OCI-LY3 (cell line): ENCODE results near the gene MMD2.

Source experiments
- H2AFZ ChIP-seq: fragments of 200-600, 300-600 bp; shearing (Covaris generic); 2 replicates; pipeline ENCODE4 v1.6.0; 2014; ENCODE audit warnings: antibody characterized with exemption, low read depth, low read length
- H3K27ac ChIP-seq: fragments of 200-600, 300-600 bp; sonication (generic); 2 replicates; pipeline ENCODE4 v1.5.1; 2014; ENCODE audit warnings: mild to moderate bottlenecking, low read length, moderate library complexity, mixed read lengths
- H3K27me3 ChIP-seq: fragments of 200-600, 300-600 bp; sonication (generic); 2 replicates; pipeline ENCODE4 v1.6.1; 2014; ENCODE audit warnings: low read depth, low read length, mixed read lengths
- H3K36me3 ChIP-seq: fragments of 200-600, 300-600 bp; sonication (generic); replicated peaks from 2 replicates; pipeline ENCODE3; 2014; ENCODE audit warnings: low read depth, low read length, mixed read lengths
- H3K4me1 ChIP-seq: fragments of 300-600, 200-600 bp; sonication (generic); 2 replicates; pipeline ENCODE4 v1.6.1; 2014; ENCODE audit warnings: low read length, mixed read lengths
- H3K4me2 ChIP-seq: fragments of 200-600, 300-600 bp; sonication (generic); 2 replicates; pipeline ENCODE4 v1.6.1; 2014; ENCODE audit warnings: low read length, mixed read lengths
- H3K4me3 ChIP-seq: fragments of 300-600, 200-600 bp; sonication (generic); 2 replicates; pipeline ENCODE4 v1.5.1; 2014; ENCODE audit warnings: antibody characterized with exemption, mild to moderate bottlenecking, low read length, moderate library complexity
- H3K79me2 ChIP-seq: fragments of 300-600, 200-600 bp; shearing (Covaris generic); 2 replicates; pipeline ENCODE4 v1.6.1; 2014; ENCODE audit warnings: mild to moderate bottlenecking, low read length, mixed read lengths
- H3K9ac ChIP-seq: fragments of 300-600, 200-600 bp; shearing (Covaris generic); 2 replicates; pipeline ENCODE4 v1.6.0; 2014; ENCODE audit warnings: mild to moderate bottlenecking, low read length, moderate library complexity
- H3K9me3 ChIP-seq: fragments of 200-600, 300-600 bp; shearing (Covaris generic); 2 replicates; pipeline ENCODE4 v1.6.1; 2014; ENCODE audit warnings: low read length, mixed read lengths; ENCODE audit not compliant: insufficient read depth
- H4K20me1 ChIP-seq: fragments of 200-600, 300-600 bp; sonication (generic); 2 replicates; pipeline ENCODE4 v1.6.1; 2016; ENCODE audit warnings: low read length, mixed read lengths; ENCODE audit not compliant: insufficient read depth
- CTCF ChIP-seq: fragments of 200-600, 300-600 bp; sonication (generic); IDR thresholded peaks from 2 replicates; pipeline ENCODE4 v1.5.1; 2014; ENCODE audit warnings: antibody characterized with exemption, low read length, low read depth
- EZH2phosphoT487 ChIP-seq: fragments of 200-600 bp; shearing (Covaris generic); IDR thresholded peaks from 2 replicates; pipeline ENCODE4 v1.6.1; 2018; ENCODE audit warnings: antibody characterized with exemption, mixed run types, low read depth

The MMD2 gene

GRCh38 chr7:4945949-4946348 lies 13.0 kb downstream of the MMD2 start:
- Histone ChIP-seq H3K79me2 (no peaks in the 10 kb centered on the region), H3K4me2 (no peak overlapping the region), H3K9me3 (no peaks in the 10 kb centered on the region), H3K4me3 (no peak overlapping the region), H3K27me3 (no peaks in the 10 kb centered on the region), H3K27ac (no peak overlapping the region), H3K4me1 (no peaks in the 10 kb centered on the region), H3K9ac (no peak overlapping the region), H2AFZ (no peak overlapping the region), H4K20me1 (no peaks in the 10 kb centered on the region), H3K36me3 (no peaks in the 10 kb centered on the region)
- TF ChIP-seq CTCF (no peak), EZH2phosphoT487 (no peak)

- Histone ChIP-seq H2AFZ (no peak overlapping the region), H3K4me1 (no peaks in the 10 kb centered on the region), H3K9me3 (no peaks in the 10 kb centered on the region), H4K20me1 (no peaks in the 10 kb centered on the region), H3K9ac (no peak overlapping the region), H3K36me3 (no peaks in the 10 kb centered on the region), H3K27ac (no peak overlapping the region), H3K79me2 (no peaks in the 10 kb centered on the region), H3K4me2 (no peak overlapping the region), H3K4me3 (no peak overlapping the region), H3K27me3 (no peaks in the 10 kb centered on the region)
- TF ChIP-seq CTCF (no peak), EZH2phosphoT487 (no peak)
Measured at GRCh38 chr7:4944939-4945338, 14.0 kb downstream of the MMD2 start.

- Histone ChIP-seq H3K9me3 (no peaks in the 10 kb centered on the region), H2AFZ (no peak overlapping the region), H3K4me1 (no peaks in the 10 kb centered on the region), H3K27ac (no peak overlapping the region), H3K4me3 (no peak overlapping the region), H3K9ac (no peak overlapping the region), H3K79me2 (no peaks in the 10 kb centered on the region), H3K36me3 (no peaks in the 10 kb centered on the region), H4K20me1 (no peaks in the 10 kb centered on the region), H3K27me3 (no peaks in the 10 kb centered on the region), H3K4me2 (no peak overlapping the region)
- no peak for TF ChIP-seq EZH2phosphoT487
- no peak for TF ChIP-seq CTCF
Measured at GRCh38 chr7:4943297-4943696, 15.7 kb downstream of the MMD2 start.

GRCh38 chr7:4939971-4940728 lies 18.8 kb downstream of the MMD2 start:
- Histone ChIP-seq H2AFZ (no peak overlapping the region), H3K9ac (no peak overlapping the region), H3K4me3 (no peak overlapping the region), H3K4me1 (no peaks in the 10 kb centered on the region), H3K4me2 (no peak overlapping the region), H4K20me1 (no peaks in the 10 kb centered on the region), H3K9me3 (no peaks in the 10 kb centered on the region), H3K27me3 (no peaks in the 10 kb centered on the region), H3K27ac (no peak overlapping the region), H3K36me3 (no peaks in the 10 kb centered on the region), H3K79me2 (no peaks in the 10 kb centered on the region)
- TF ChIP-seq CTCF (no peak), EZH2phosphoT487 (no peak)
